ENCODE measurements around the gene FGFR2. TPM values are rescaled to one million over a fixed set of nuclear protein-coding genes. Genes with fewer than 3 reads are reported as not detected.

The FGFR2 gene
- total and polyA plus RNA-seq, 4 donors = 11.4 to 69.9 (median 31.9) TPM

GRCh38 chr10:121540732-121541395 lies 57.4 kb downstream of the FGFR2 start:
- Histone ChIP-seq H3K27me3 (ENCODE audit: control insufficient read depth in 4 of 4, insufficient read depth in 4 of 4, low read length in 3 of 4) (no peaks in the 10 kb centered on the region), H3K27ac (ENCODE audit: low read depth in 1 of 2, low read length in 2 of 2) (peak overlapping the region in 1 of 2 donors; percentile 40), H3K9ac (ENCODE audit: low read depth in 1 of 2, low read length in 2 of 2) (no peak overlapping the region), H3K4me1 (ENCODE audit: control insufficient read depth in 4 of 4, insufficient read depth in 4 of 4, low read length in 3 of 4) (peaks cover 15 to 56% (median 50%) of the 10 kb centered on the region in 4 donors), H3K36me3 (ENCODE audit: control insufficient read depth in 4 of 4, insufficient read depth in 3 of 4, low read depth in 1 of 4, low read length in 3 of 4) (no peaks in the 10 kb centered on the region), H3K9me3 (ENCODE audit: control insufficient read depth in 4 of 4, low read length in 3 of 4) (no peaks in the 10 kb centered on the region), H3K4me3 (ENCODE audit: low read depth in 1 of 3, low read length in 3 of 3) (no peak overlapping the region)
- 34% methylated on average over 6 of the region's 6 CpGs for WGBS
- TF ChIP-seq ATF3 (IDR thresholded peaks at IDR 0.05) = no peak
- TF ChIP-seq CTCF (IDR thresholded peaks at IDR 0.05; ENCODE audit: low read depth, low read length, missing input control) = no peak
- no peak for TF ChIP-seq HNF4G (IDR thresholded peaks at IDR 0.05)
- TF ChIP-seq MAX (IDR thresholded peaks at IDR 0.05) = no peak
- TF ChIP-seq JUND (IDR thresholded peaks at IDR 0.05) = peak in 1 of 2 donors; percentile 18
- no peak for TF ChIP-seq GABPA (IDR thresholded peaks at IDR 0.05 in 1 of 2, conservative IDR thresholded peaks at IDR 0.05 in 1 of 2)
- TF ChIP-seq HNF4A (conservative IDR thresholded peaks at IDR 0.05) = peak; percentile 24 to 55
- peak; percentile 22 for TF ChIP-seq ZBTB33 (IDR thresholded peaks at IDR 0.05)
- TF ChIP-seq YY1 (IDR thresholded peaks at IDR 0.05) = peak; percentile 55
- no peak for TF ChIP-seq EGR1 (IDR thresholded peaks at IDR 0.05; ENCODE audit: low read depth in 2 of 2)
- TF ChIP-seq FOXA1 (IDR thresholded peaks at IDR 0.05) = peak; percentile 40
- TF ChIP-seq TAF1 (conservative IDR thresholded peaks at IDR 0.05) = no peak
- peak; percentile 58 to 75 for TF ChIP-seq RXRA (IDR thresholded peaks at IDR 0.05)
- TF ChIP-seq FOXA2 (IDR thresholded peaks at IDR 0.05) = peak; percentile 40
- peak; percentile 27 for TF ChIP-seq NR2F2 (IDR thresholded peaks at IDR 0.05)
- TF ChIP-seq REST (IDR thresholded peaks at IDR 0.05) = peak; percentile 13
- TF ChIP-seq RAD21 (IDR thresholded peaks at IDR 0.05) = peak in 1 of 2 donors; percentile 4
- TF ChIP-seq SP1 (IDR thresholded peaks at IDR 0.05) = no peak
- DNase-seq (ENCODE audit: low spot score) = no peak

Data from liver (tissue), 9 donors.